GM19372 (cell line): ENCODE measurements around the gene CCR1.
"Not testable (repeated sequence)": the region's sequence is repeated elsewhere in the genome, so short reads cannot be mapped to it uniquely, and the experiment has no call there.

ENCODE experiments used
- ATAC-seq: cut with Tn5 transposase; IDR thresholded peaks from one replicate; pipeline ENCODE4 v1.9.1; 2021; ENCODE audit warnings: mild to moderate bottlenecking, low read depth, moderate library complexity; ENCODE audit not compliant: unreplicated experiment

The CCR1 gene

GRCh38 chr3:46184469-46184868 lies 23.6 kb downstream of the CCR1 start:
- ATAC-seq: no peak

DNA sequence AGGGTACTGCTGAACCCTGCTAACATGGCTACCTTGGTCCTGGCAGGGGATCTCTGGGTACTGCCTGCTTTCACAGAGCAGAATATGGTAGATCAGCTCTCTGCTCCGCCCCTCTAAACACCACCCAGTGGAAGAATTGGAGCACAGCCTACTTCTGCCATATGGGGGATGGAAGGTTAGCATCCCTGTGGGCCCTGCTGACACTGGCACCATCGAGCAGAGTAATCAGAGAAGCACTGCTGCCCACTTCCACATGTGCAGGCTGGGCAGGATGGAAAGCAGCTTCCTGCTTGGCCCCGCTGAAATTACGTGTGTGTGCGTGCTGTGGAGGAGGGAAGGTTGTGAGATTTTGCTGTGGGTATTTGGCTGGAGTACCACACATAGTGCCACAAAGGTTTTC lies 24.8 kb downstream of the CCR1 start:
- no peak for ATAC-seq

DNA sequence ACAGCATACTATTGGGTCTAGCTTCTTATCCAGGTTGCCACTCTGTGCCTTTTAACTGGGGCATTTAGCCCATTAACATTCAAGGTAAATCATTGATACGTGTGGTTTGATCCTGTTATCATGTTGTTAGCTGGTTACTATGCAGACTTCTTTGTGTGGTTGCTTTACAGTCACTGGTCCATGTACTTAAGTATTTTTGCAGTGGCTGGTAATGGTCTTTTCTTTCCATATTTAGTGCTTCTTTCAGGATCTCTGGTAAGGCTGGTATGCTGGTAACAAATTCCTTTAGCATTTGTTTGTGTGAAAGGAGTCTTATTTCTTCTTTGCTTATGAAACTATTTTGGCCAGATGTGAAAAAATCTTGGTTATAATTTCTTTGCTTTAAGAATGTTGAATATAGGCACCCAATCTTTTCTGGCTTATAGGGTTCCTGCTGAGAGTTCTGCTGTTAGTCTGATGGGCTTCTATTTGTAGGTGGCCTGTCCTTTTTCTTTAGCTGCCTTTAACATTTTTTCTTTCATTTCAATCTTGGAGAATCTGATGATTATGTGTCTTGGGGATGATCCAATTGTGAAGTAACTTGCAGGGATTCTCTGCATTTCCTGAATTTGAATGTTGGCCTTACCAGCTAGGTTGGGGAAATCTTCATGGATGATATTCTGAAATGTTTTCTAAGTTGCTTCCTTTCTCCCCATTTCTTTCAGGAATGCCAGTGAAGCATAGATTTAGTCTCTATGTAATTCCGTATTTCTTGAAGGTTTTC lies 39.3 kb downstream of the CCR1 start:
- no peak for ATAC-seq

DNA sequence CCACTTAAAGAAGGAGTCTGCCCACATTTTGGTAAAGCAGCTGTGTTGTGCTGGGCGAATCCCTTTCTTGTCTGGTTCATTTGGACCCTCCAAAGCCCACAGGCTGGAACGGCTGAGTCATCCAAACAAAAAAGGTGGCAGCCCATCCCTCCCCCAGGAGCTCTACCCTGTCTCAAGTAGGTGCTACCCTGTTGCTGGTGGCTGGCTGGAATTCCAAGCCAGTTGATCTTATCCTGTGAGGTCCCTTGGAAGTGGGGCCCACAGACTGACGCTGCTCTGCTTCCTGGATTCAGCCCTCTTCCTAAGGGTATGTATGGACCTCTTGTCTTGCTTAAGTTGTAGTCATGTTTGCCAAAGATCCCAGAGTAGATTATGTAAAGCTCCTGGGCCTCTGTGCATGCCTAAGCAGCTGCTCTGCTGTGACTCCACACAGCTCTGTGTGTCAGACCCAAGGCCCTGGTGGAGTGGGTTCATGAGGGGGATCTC lies 44.5 kb downstream of the CCR1 start:
- no peak for ATAC-seq

DNA sequence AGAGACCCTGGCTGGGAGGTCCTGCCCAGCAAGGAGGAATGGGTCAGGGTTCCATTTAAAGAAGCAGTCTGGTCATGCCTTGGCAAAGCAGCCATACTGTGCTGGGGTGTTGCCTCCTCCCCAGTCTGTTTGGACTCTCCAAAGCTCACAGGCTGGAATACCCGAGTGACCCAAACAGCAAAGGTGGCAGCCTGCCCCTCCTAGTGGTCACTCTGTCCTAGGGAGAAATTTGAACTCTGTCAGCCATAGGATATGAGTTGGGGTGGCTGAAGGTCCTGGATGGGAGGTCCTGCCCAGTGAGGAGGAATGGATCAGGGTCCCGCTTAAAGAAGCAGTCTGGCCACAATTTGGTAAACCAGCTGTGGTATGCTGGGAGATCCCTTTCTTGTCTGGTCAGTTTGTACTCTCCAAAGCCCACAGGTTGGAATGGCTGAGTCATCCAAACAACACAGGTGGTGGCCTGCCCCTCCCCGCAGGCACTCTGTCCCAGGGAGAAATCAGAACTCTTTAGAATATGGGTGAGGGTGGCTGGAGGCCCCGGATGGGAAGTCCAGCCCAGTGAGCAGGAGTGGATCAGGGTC lies 45.0 kb downstream of the CCR1 start:
- no peak for ATAC-seq

DNA sequence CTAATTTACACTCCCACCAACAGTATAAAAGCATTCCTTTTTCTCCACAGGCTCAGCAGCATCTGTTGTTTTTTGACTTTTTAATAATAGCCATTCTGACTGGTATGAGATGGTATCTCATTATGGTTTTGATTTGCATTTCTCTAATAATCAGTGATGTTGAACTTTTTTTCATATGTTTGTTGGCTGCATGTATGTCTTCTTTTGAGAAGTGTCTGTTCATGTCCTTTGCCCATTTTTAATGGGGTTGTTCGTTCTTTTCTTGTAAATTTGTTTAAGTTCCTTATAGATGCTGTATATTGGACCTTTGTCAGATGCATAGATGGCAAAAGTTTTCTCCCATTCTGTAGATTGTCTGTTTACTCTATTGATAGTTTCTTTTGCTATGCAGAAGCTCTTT lies 50.4 kb downstream of the CCR1 start:
- not testable (repeated sequence) for ATAC-seq

DNA sequence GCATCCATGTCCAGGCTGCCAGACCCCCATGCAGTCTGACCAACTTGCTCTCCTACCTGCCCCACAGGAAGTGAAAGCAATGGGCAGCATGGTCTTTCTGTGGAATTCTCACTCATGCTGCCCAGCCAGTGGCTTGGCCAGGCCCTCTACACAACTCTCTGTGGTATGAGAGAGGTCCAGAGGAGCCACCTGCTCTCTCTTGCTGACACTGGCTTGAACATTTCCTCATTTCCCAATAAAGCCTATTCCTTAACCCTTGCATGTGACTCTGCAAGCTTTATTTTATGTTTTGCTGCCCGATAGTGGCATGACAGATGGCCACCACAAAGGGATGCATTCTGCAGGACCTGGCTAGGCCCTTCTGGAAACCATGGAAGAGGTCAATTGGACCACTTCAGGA lies 53.8 kb downstream of the CCR1 start:
- ATAC-seq: no peak
